ENCODE results near the gene FAM149A. TPM values are rescaled to one million over a fixed set of nuclear protein-coding genes. Genes with fewer than 3 reads are reported as not detected.
A peak's percentile ranks its signal among the peaks of the same experiment; 100 is the strongest.

The FAM149A gene
- total RNA-seq, 1 donor from 2014 or later, result 5.8 TPM

DNA sequence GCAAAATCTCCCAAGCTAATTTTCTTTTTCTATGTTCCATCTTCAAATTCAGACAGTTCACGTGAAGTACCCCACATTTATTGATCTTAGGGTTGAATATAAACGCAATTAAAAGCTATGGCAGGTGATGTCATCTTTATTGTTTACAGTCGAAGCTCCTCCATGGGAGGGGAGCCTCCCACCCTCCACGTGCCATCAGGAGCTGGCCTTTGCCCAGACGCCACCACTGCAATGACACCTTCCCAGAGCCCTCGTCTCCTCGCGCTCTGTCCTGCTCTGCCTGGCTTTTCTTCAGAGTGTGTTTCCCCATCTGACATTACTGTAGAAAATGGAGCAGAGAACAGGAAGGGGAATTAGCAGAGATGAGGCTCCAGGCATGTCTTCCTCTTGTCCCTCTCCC, 68.0 kb downstream of the FAM149A start:
- Mint-ChIP-seq H3K4me3 (ENCODE audit: unreplicated experiment) (no peak overlapping the region), H3K27me3 (ENCODE audit: low read depth) (no peaks in the 10 kb centered on the region), H3K27ac (ENCODE audit: unreplicated experiment) (no peak overlapping the region), H3K36me3 (ENCODE audit: low read depth) (peaks cover 2% of the 10 kb centered on the region), H3K4me1 (ENCODE audit: low read depth) (peaks cover 3% of the 10 kb centered on the region), H3K9me3 (ENCODE audit: low read depth) (no peaks in the 10 kb centered on the region)
- TF ChIP-seq, protein P1, sequence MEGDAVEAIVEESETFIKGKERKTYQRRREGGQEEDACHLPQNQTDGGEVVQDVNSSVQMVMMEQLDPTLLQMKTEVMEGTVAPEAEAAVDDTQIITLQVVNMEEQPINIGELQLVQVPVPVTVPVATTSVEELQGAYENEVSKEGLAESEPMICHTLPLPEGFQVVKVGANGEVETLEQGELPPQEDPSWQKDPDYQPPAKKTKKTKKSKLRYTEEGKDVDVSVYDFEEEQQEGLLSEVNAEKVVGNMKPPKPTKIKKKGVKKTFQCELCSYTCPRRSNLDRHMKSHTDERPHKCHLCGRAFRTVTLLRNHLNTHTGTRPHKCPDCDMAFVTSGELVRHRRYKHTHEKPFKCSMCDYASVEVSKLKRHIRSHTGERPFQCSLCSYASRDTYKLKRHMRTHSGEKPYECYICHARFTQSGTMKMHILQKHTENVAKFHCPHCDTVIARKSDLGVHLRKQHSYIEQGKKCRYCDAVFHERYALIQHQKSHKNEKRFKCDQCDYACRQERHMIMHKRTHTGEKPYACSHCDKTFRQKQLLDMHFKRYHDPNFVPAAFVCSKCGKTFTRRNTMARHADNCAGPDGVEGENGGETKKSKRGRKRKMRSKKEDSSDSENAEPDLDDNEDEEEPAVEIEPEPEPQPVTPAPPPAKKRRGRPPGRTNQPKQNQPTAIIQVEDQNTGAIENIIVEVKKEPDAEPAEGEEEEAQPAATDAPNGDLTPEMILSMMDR (IDR thresholded peaks at IDR 0.05), result no peak
- no peak for DNase-seq (ENCODE audit: low spot score)

DNA sequence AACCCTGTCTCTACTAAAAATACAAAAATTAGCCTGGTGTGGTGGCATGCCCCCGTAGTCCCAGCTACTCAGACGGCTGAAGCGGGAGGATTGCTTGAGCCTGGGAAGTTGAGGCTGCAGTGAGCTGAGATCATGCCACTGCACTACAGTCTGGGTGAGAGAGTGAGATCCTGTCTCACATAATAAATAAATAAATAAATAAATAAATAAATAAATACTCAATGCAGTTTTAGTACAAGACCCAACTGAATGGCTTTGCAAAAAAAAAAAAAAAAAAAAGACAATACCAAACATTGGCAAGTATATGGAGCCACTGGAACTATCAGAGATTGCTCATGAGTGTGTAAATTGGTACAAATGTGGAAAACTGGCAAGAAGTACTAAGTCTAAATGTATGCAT, 83.6 kb downstream of the FAM149A start:
- peaks cover 7% of the 10 kb centered on the region for H3K36me3 Mint-ChIP-seq (ENCODE audit: low read depth)
- no peak for DNase-seq (ENCODE audit: low spot score)
- H3K4me3 Mint-ChIP-seq (ENCODE audit: unreplicated experiment), result no peak overlapping the region
- H3K27ac Mint-ChIP-seq (ENCODE audit: unreplicated experiment), result no peak overlapping the region
- peaks cover 3% of the 10 kb centered on the region for H3K9me3 Mint-ChIP-seq (ENCODE audit: low read depth)
- TF ChIP-seq, protein P1 (IDR thresholded peaks at IDR 0.05), result no peak
- H3K27me3 Mint-ChIP-seq (ENCODE audit: low read depth), result peaks cover 20% of the 10 kb centered on the region
- peaks cover 17% of the 10 kb centered on the region for H3K4me1 Mint-ChIP-seq (ENCODE audit: low read depth)

DNA sequence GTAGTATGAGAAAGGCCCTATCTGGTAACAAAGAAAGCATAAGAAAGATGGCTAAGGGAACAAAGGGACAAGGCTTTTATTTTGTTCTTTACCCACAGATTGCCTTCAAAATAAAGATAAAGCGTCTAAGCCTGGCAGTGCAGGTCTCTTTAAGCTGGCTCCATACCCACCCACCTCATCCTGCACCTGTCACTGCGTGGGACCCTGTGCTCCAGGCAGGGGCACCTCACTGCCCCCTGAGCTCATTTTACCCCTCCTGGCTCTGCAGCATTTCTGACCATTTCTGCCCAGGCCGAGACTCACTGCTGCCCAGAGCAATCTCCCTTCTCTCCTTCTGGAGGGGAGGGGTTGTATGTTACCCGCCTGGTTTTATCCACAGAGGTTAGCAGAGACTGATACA, 85.2 kb downstream of the FAM149A start:
- DNase-seq (ENCODE audit: low spot score), result no peak
- peaks cover 4% of the 10 kb centered on the region for H3K36me3 Mint-ChIP-seq (ENCODE audit: low read depth)
- no peak overlapping the region for H3K27ac Mint-ChIP-seq (ENCODE audit: unreplicated experiment)
- TF ChIP-seq, protein P1 (IDR thresholded peaks at IDR 0.05), result no peak
- H3K27me3 Mint-ChIP-seq (ENCODE audit: low read depth), result peaks cover 10% of the 10 kb centered on the region
- peaks cover 19% of the 10 kb centered on the region for H3K4me1 Mint-ChIP-seq (ENCODE audit: low read depth)
- H3K4me3 Mint-ChIP-seq (ENCODE audit: unreplicated experiment), result no peak overlapping the region
- peaks cover 1% of the 10 kb centered on the region for H3K9me3 Mint-ChIP-seq (ENCODE audit: low read depth)

DNA sequence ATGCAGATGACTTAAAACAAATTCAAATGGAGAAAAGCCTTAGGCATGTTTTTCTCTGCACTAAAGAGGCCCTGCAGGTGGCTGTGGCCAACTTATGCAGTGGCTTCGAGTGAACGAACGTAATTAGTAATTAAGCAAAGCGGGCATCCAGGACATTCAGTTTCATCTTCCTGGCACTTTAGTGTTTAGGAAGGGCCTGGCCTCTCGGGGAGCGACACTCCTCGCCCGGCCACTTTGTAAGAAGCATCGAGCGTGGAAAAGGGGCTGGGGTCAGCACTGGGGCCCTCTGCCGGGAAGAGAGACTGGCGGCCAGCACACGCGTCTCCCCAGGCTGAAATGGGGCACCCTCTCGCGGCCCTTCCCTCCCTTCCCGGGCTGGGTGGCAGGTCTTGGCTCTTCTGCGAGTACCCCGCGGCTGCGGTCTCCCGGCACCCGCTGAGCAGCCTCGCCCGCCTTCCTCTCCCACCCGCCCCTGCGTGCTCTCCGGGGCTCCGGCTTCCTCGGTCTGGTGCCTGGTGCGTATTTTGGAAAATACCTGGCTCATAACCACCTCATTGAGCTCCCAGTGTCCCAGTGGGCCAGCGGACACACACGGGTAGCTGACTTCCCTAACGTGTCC, 86.2 kb downstream of the FAM149A start:
- no peak for DNase-seq (ENCODE audit: low spot score)
- Mint-ChIP-seq H3K27ac (ENCODE audit: unreplicated experiment) (peak overlapping the region; percentile 79), H3K27me3 (ENCODE audit: low read depth) (peaks cover 2% of the 10 kb centered on the region), H3K4me1 (ENCODE audit: low read depth) (peaks cover 19% of the 10 kb centered on the region), H3K36me3 (ENCODE audit: low read depth) (no peaks in the 10 kb centered on the region), H3K9me3 (ENCODE audit: low read depth) (no peaks in the 10 kb centered on the region), H3K4me3 (ENCODE audit: unreplicated experiment) (peak overlapping the region; percentile 90)
- TF ChIP-seq, protein P1 (IDR thresholded peaks at IDR 0.05), result peak; percentile 33

DNA sequence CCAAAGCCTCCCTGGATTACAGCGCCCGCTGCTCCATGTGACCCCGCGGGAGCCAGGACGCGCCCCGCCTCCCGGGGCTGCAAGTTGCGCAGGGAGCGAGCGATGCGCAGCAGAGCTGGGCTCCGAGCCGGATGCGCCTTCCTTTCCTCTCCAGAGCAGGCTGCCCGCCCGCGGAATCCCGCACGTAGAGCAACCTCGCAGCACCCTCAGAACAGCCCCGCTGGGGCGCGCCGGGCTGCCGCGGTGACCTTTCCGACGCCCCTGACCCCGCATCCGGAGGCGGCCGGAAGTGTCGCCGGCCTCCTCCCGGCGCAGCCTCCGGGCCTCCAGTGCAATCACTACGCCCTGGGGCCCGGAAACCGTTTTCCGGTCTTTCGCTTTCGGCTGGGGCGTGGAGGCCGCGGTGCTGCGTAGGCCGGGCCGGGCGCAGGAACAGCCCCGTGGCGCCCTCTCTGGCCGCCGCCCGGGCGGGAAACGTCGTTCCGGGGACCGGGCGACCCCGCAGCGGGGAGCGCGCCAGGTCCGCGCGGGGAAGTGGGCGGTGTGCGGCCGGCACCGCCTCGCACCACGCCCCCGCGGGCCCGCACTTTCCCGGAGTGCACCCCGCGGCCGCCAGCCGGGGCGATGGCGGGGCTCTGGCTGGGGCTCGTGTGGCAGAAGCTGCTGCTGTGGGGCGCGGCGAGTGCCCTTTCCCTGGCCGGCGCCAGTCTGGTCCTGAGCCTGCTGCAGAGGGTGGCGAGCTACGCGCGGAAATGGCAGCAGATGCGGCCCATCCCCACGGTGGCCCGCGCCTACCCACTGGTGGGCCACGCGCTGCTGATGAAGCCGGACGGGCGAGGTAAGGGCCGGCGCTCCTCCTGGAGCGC, 86.9 kb downstream of the FAM149A start, which contains the start of gene CYP4V2:
TSS of gene CYP4V2 (plus strand) at position 368 of the 866 bp plus-strand sequence. CDS start at position 625, 257 bp downstream.
- TF ChIP-seq, protein P1 (IDR thresholded peaks at IDR 0.05), result peak; percentile 73
- H3K27me3 Mint-ChIP-seq (ENCODE audit: low read depth), result no peaks in the 10 kb centered on the region

More for the DNA sequence above, 86.9 kb downstream of the FAM149A start, which contains the start of gene CYP4V2:
- H3K36me3 Mint-ChIP-seq (ENCODE audit: low read depth), result no peaks in the 10 kb centered on the region
- DNase-seq (ENCODE audit: low spot score), result peak; percentile 90
- peaks cover 19% of the 10 kb centered on the region for H3K4me1 Mint-ChIP-seq (ENCODE audit: low read depth)
- H3K9me3 Mint-ChIP-seq (ENCODE audit: low read depth), result no peaks in the 10 kb centered on the region
- H3K4me3 Mint-ChIP-seq (ENCODE audit: unreplicated experiment), result peak within 1 kb of the TSS; percentile 90
- peak within 1 kb of the TSS; percentile 89 for H3K27ac Mint-ChIP-seq (ENCODE audit: unreplicated experiment)

All from chondrocyte (in vitro differentiated cells).